GM19035 (cell line): Measurements from ENCODE around the gene BCAS4.
"Not testable (repeated sequence)": the region's sequence is repeated elsewhere in the genome, so short reads cannot be mapped to it uniquely, and the experiment has no call there.

Experiments
- ATAC-seq: cut with Tn5 transposase; IDR thresholded peaks from one replicate; pipeline ENCODE4 v1.9.1; 2021; ENCODE audit not compliant: unreplicated experiment

BCAS4 gene

GRCh38 chr20:50769551-50770085 lies 25.2 kb upstream of the BCAS4 start:
- ATAC-seq = not testable (repeated sequence)

GRCh38 chr20:50771419-50772080 lies 23.3 kb upstream of the BCAS4 start:
- ATAC-seq = not testable (repeated sequence)

GRCh38 chr20:50772420-50773185 lies 22.3 kb upstream of the BCAS4 start:
- no peak for ATAC-seq

- ATAC-seq = no peak
These were observed 20.3 kb upstream of the BCAS4 start for GRCh38 chr20:50774515-50774914.

- no peak for ATAC-seq
These were observed 18.6 kb upstream of the BCAS4 start for GRCh38 chr20:50776122-50776817.

GRCh38 chr20:50777373-50777772 lies 17.5 kb upstream of the BCAS4 start:
- ATAC-seq = no peak

GRCh38 chr20:50778994-50779393 lies 15.9 kb upstream of the BCAS4 start:
- ATAC-seq = not testable (repeated sequence)

GRCh38 chr20:50783390-50783789 lies 11.5 kb upstream of the BCAS4 start:
- ATAC-seq = no peak

GRCh38 chr20:50783903-50784302 lies 11.0 kb upstream of the BCAS4 start:
- ATAC-seq = no peak

- no peak for ATAC-seq
These were observed 10.4 kb upstream of the BCAS4 start for GRCh38 chr20:50784464-50784863.

- ATAC-seq = no peak
These were observed 8.2 kb upstream of the BCAS4 start for GRCh38 chr20:50786703-50787102.

- no peak for ATAC-seq
These were observed 7.7 kb upstream of the BCAS4 start for GRCh38 chr20:50787181-50787580.

- ATAC-seq = no peak
These were observed 6.5 kb upstream of the BCAS4 start for GRCh38 chr20:50788045-50788991.

- no peak for ATAC-seq
These were observed 4.8 kb upstream of the BCAS4 start for GRCh38 chr20:50789968-50790650.

- peak; percentile 58 for ATAC-seq
These were observed 4.1 kb upstream of the BCAS4 start for GRCh38 chr20:50790651-50791277.

GRCh38 chr20:50792708-50793574 lies 1.9 kb upstream of the BCAS4 start:
- no peak for ATAC-seq

- ATAC-seq = not testable (repeated sequence)
These were observed 1.3 kb upstream of the BCAS4 start for GRCh38 chr20:50793575-50794016.

GRCh38 chr20:50794181-50794845 lies 548 bp upstream of the BCAS4 start:
- ATAC-seq = no peak
